Measurements from ENCODE around the gene BEND3. TPM values are rescaled to one million over a fixed set of nuclear protein-coding genes. Genes with fewer than 3 reads are reported as not detected.

BEND3 gene
- total and polyA plus RNA-seq, 10 of the 15 experiments (the other 5 are each of a cell fraction or from before 2014, with no cell fraction given): 1.1 to 9.0 (median 3.6) TPM

DNA sequence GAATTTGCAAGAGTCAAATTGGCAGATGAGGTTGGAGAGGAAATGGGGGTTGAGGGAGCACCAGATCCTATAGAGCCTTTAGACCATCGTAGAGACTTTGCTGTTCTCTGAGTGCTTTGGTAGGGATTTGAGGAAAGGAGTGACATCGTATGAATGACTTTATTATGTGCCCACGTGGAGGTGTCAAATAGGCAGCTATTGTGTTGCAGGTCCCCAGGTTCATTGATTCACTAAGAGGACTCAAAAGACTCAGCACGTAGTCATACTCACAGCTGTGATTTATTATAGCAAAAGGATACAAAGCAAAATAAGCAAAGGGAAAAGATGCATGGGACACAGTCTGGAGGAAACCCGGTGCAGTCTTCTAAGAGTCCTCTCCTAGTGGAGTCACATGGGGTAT is 85.2 kb downstream of the BEND3 start:
- POLR2A ChIA-PET: interaction anchor here (0.5 to 1.0 kb wide), 3 partner anchors 12 to 564 kb away, joined by 3 to 4 read pairs (median 3); no protein-coding TSS in a partner anchor
- BruUV-seq (replicated peaks): TSS peak; percentile 63
- ATAC-seq: no peak

More for the DNA sequence above, 85.2 kb downstream of the BEND3 start:
- TF ChIP-seq NKRF (conservative IDR thresholded peaks at IDR 0.05): no peak
- TF ChIP-seq, protein P1, sequence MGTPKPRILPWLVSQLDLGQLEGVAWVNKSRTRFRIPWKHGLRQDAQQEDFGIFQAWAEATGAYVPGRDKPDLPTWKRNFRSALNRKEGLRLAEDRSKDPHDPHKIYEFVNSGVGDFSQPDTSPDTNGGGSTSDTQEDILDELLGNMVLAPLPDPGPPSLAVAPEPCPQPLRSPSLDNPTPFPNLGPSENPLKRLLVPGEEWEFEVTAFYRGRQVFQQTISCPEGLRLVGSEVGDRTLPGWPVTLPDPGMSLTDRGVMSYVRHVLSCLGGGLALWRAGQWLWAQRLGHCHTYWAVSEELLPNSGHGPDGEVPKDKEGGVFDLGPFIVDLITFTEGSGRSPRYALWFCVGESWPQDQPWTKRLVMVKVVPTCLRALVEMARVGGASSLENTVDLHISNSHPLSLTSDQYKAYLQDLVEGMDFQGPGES (IDR thresholded peaks at IDR 0.05): no peak
- no peak for TF ChIP-seq EGR1 (IDR thresholded peaks at IDR 0.05; ENCODE audit: borderline replicate concordance in 1 of 2, low read depth in 2 of 2, low read length in 2 of 2)
- no peak for TF ChIP-seq SREBF1 (IDR thresholded peaks at IDR 0.05; ENCODE audit: low read length)
- no peak for TF ChIP-seq SUPT20H (IDR thresholded peaks at IDR 0.05; ENCODE audit: borderline replicate concordance, control insufficient read depth, low read depth, low read length)
- no peak for TF ChIP-seq HDAC6 (IDR thresholded peaks at IDR 0.05; ENCODE audit: unreplicated experiment)
- TF ChIP-seq NFYA (IDR thresholded peaks at IDR 0.05; ENCODE audit: borderline replicate concordance, low read depth, low read length): no peak
- TF ChIP-seq POLR2AphosphoS2 (IDR thresholded peaks at IDR 0.05; ENCODE audit: low read depth, low read length): no peak
- TF ChIP-seq BACH1 (IDR thresholded peaks at IDR 0.05; ENCODE audit: borderline replicate concordance): no peak
- TF ChIP-seq SRF (IDR thresholded peaks at IDR 0.05; ENCODE audit: low read depth in 2 of 2, low read length in 2 of 2): no peak
- no peak for TF ChIP-seq LARP7 (IDR thresholded peaks at IDR 0.05)
- no peak for TF ChIP-seq ATF2 (IDR thresholded peaks at IDR 0.05; ENCODE audit: low read length)
- TF ChIP-seq ZBED1 (IDR thresholded peaks at IDR 0.05; ENCODE audit: borderline replicate concordance): no peak
- TF ChIP-seq CBX3 (IDR thresholded peaks at IDR 0.05; ENCODE audit: borderline replicate concordance, low read depth): no peak
- no peak for TF ChIP-seq IRF4 (IDR thresholded peaks at IDR 0.05; ENCODE audit: low read depth, low read length)
- in situ Hi-C loops (cut with MboI) (no loop called here), intact Hi-C loops (cut with micrococcal nuclease; ENCODE audit: unreplicated experiment) (no loop called here)
- Histone ChIP-seq H3K4me3 (no peak overlapping the region), H3K4me2 (ENCODE audit: control insufficient read depth, insufficient read depth) (no peak overlapping the region), H3K79me2 (ENCODE audit: control insufficient read depth, insufficient read depth, low read length) (peaks cover 9% of the 10 kb centered on the region), H4K20me1 (ENCODE audit: control insufficient read depth, insufficient read depth) (no peaks in the 10 kb centered on the region), H2AFZ (ENCODE audit: control insufficient read depth, low read depth, low read length) (no peak overlapping the region), H3K36me3 (ENCODE audit: control insufficient read depth in 2 of 2, insufficient read depth in 2 of 2, low read length in 1 of 2) (no peaks in the 10 kb centered on the region), H3K27me3 (replicated peaks in 1 of 2; ENCODE audit: control insufficient read depth in 2 of 2, insufficient read depth in 2 of 2, low read length in 1 of 2) (no peaks in the 10 kb centered on the region), H3K27ac (ENCODE audit: control insufficient read depth, insufficient read depth) (no peak overlapping the region), H3K9me3 (replicated peaks; ENCODE audit: control insufficient read depth, insufficient read depth, low read length) (no peaks in the 10 kb centered on the region), H3K9ac (ENCODE audit: control insufficient read depth, insufficient read depth, low read length) (no peak overlapping the region), H3K4me1 (ENCODE audit: control insufficient read depth, insufficient read depth, low read length) (no peaks in the 10 kb centered on the region)
- no peak for DNase-seq (ENCODE audit: low read depth, low spot score)
- WGBS (ENCODE audit: insufficient coverage, insufficient replicate concordance, low lambda C conversion rate, missing lambda C conversion rate): 90% methylated on average over 5 of the region's 5 CpGs
- ChIA-PET RAD21 (ENCODE audit: unreplicated experiment) (no interaction called here), SMC1A (ENCODE audit: uncharacterized antibody, unreplicated experiment) (interaction anchor here (0.6 to 1.6 kb wide), 5 partner anchors 12 to 750 kb away, joined by 3 to 4 read pairs (median 4); partner anchors contain the start of gene PDSS2), CTCF (interaction anchor here (1.0 kb wide), 1 partner anchor 33 kb away, joined by 3 read pairs; no protein-coding TSS in a partner anchor)
- FAIRE-seq: no peak

Data from GM12878 (cell line).